Neural progenitor cell (in vitro differentiated cells): ENCODE results near the gene CHMP4B.

Source experiments
- CTCF ChIP-seq: fragments of 200-600 bp; sonication (generic); IDR thresholded peaks from 2 replicates; pipeline ENCODE4 v1.5.1; 2017; ENCODE audit warnings: antibody characterized with exemption, mild to moderate bottlenecking
- EZH2phosphoT487 ChIP-seq: fragments of 200-600 bp; sonication (generic); IDR thresholded peaks from 2 replicates; pipeline ENCODE4 v1.6.1; 2017; ENCODE audit warnings: antibody characterized with exemption

- TF ChIP-seq CTCF (no peak), EZH2phosphoT487 (no peak)
Observed at GRCh38 chr20:33822991-33823390, 11.8 kb downstream of the CHMP4B start.
